Right renal pelvis (tissue), 4 donors: ENCODE results near the gene MED27. TPM values are rescaled to one million over a fixed set of nuclear protein-coding genes. Genes with fewer than 3 reads are reported as not detected.

Experiments
- DNase-seq, 4 donors: peaks; one replicate each; pipeline ENCODE4 v3.0.0-alpha.2; 2013; ENCODE audit warnings: low read depth in 4 of 4, low spot score in 3 of 4, missing footprints in 1 of 4
- polyA plus RNA-seq, 4 donors: library from polyadenylated mRNA; unstranded; fragments of 120-200 nt; gene quantifications; one replicate each; pipeline ENCODE4 v1.2.1, GENCODE V29; 2013; ENCODE audit not compliant: insufficient read length in 4 of 4

MED27 gene
- polyA plus RNA-seq, 4 donors: 21.9 to 22.3 (median 22.2) TPM

- no peak for DNase-seq
These were observed 255.5 kb downstream of the MED27 start for GRCh38 chr9:131824155-131824594.

GRCh38 chr9:131823701-131824146 is 255.9 kb downstream of the MED27 start:
- no peak for DNase-seq

- DNase-seq: no peak
These were observed 261.6 kb downstream of the MED27 start for GRCh38 chr9:131818089-131818488.

- no peak for DNase-seq
These were observed 262.0 kb downstream of the MED27 start for GRCh38 chr9:131817627-131818026.

- DNase-seq: no peak
These were observed 262.6 kb downstream of the MED27 start for GRCh38 chr9:131817073-131817472.

- DNase-seq: no peak
These were observed 263.4 kb downstream of the MED27 start for GRCh38 chr9:131815970-131816873.

GRCh38 chr9:131814707-131815106 is 265.0 kb downstream of the MED27 start:
- DNase-seq: no peak

GRCh38 chr9:131813116-131813515 is 266.6 kb downstream of the MED27 start:
- DNase-seq: no peak

- no peak for DNase-seq
These were observed 267.4 kb downstream of the MED27 start for GRCh38 chr9:131812116-131812790.

- DNase-seq: no peak
These were observed 268.3 kb downstream of the MED27 start for GRCh38 chr9:131811405-131811804.

GRCh38 chr9:131810351-131811170 is 269.1 kb downstream of the MED27 start:
- no peak for DNase-seq

Other genes starting within 250 kb of the MED27 start
- under 1 TPM; 0.17 to 0.64 (median 0.24) TPM for gene NTNG2, start 82.2 kb upstream of the MED27 start, polyA plus RNA-seq